ENCODE measurements around the gene ARRB2. TPM values are rescaled to one million over a fixed set of nuclear protein-coding genes. Genes with fewer than 3 reads are reported as not detected.

The ARRB2 gene
- total RNA-seq, 1 donor from 2014 or later = 34.9 TPM

DNA sequence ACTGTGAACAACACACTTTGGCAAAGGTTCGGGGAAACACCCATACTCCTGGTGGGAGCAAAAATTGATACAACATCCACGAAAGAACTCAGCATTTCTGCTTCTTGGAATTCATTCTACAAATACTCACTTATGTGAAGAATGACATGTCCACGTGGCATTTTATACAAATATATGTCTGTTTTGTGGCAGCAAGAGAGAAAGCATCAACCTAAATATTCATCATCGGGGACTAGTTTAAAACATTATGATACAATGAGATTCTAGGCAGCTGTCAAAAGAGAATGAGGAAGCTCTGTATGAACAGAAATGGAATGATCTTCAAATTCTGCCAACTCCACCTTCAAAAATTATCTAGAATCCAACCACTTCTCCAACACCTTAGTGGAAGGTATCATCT lies 43.3 kb upstream of the ARRB2 start:
- peaks cover 4% of the 10 kb centered on the region for H3K27me3 Mint-ChIP-seq (ENCODE audit: low read depth)
- no peak overlapping the region for H3K4me3 Mint-ChIP-seq

GRCh38 chr17:4672055-4672630 lies 38.3 kb upstream of the ARRB2 start:
- Mint-ChIP-seq H3K27ac (no peak overlapping the region), H3K4me3 (no peak overlapping the region), H3K9me3 (no peaks in the 10 kb centered on the region), H3K27me3 (ENCODE audit: low read depth) (no peaks in the 10 kb centered on the region), H3K36me3 (peaks cover 32% of the 10 kb centered on the region), H3K4me1 (no peaks in the 10 kb centered on the region)
- no peak for DNase-seq (ENCODE audit: low spot score in 2 of 2, unreplicated experiment in 2 of 2)
- TF ChIP-seq CTCF (IDR thresholded peaks at IDR 0.05; ENCODE audit: unreplicated experiment) = no peak

More for the DNA sequence above, 43.3 kb upstream of the ARRB2 start:
- Mint-ChIP-seq H3K36me3 (peaks cover 10% of the 10 kb centered on the region), H3K27ac (no peak overlapping the region), H3K4me1 (no peaks in the 10 kb centered on the region), H3K9me3 (no peaks in the 10 kb centered on the region)
- no peak for TF ChIP-seq CTCF (IDR thresholded peaks at IDR 0.05; ENCODE audit: unreplicated experiment)
- DNase-seq (ENCODE audit: low spot score in 2 of 2, unreplicated experiment in 2 of 2) = no peak

- Mint-ChIP-seq H3K27me3 (ENCODE audit: low read depth) (no peaks in the 10 kb centered on the region), H3K27ac (no peak overlapping the region), H3K4me1 (no peaks in the 10 kb centered on the region), H3K4me3 (no peak overlapping the region), H3K36me3 (peaks cover 33% of the 10 kb centered on the region), H3K9me3 (no peaks in the 10 kb centered on the region)
- no peak for DNase-seq (ENCODE audit: low spot score in 2 of 2, unreplicated experiment in 2 of 2)
- no peak for TF ChIP-seq CTCF (IDR thresholded peaks at IDR 0.05; ENCODE audit: unreplicated experiment)
These were observed 37.7 kb upstream of the ARRB2 start for GRCh38 chr17:4672751-4673150.

DNA sequence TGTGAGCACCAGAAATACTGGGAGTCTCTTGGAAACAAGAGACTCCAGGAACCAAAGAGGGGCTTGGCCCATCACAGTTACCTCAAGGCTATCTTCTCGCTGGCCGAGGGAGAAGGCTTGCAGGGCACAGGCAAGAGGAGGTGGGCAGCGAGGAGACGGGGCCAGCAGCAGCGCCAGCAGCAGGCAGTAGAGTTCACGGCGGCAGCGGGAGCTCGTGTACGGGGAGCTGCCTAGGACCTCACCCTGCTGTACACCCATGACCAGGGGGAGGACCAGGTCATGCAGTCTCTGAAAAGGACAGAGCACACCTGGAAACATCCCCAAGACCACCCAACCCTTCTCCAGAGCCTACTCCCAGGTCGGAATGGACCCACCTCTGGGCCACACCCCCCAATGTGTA lies 37.3 kb upstream of the ARRB2 start:
- no peaks in the 10 kb centered on the region for H3K4me1 Mint-ChIP-seq
- no peak overlapping the region for H3K27ac Mint-ChIP-seq
- peaks cover 33% of the 10 kb centered on the region for H3K36me3 Mint-ChIP-seq
- TF ChIP-seq CTCF (IDR thresholded peaks at IDR 0.05; ENCODE audit: unreplicated experiment) = no peak
- no peak overlapping the region for H3K4me3 Mint-ChIP-seq
- H3K9me3 Mint-ChIP-seq = no peaks in the 10 kb centered on the region
- no peaks in the 10 kb centered on the region for H3K27me3 Mint-ChIP-seq (ENCODE audit: low read depth)
- no peak for DNase-seq (ENCODE audit: low spot score in 2 of 2, unreplicated experiment in 2 of 2)

DNA sequence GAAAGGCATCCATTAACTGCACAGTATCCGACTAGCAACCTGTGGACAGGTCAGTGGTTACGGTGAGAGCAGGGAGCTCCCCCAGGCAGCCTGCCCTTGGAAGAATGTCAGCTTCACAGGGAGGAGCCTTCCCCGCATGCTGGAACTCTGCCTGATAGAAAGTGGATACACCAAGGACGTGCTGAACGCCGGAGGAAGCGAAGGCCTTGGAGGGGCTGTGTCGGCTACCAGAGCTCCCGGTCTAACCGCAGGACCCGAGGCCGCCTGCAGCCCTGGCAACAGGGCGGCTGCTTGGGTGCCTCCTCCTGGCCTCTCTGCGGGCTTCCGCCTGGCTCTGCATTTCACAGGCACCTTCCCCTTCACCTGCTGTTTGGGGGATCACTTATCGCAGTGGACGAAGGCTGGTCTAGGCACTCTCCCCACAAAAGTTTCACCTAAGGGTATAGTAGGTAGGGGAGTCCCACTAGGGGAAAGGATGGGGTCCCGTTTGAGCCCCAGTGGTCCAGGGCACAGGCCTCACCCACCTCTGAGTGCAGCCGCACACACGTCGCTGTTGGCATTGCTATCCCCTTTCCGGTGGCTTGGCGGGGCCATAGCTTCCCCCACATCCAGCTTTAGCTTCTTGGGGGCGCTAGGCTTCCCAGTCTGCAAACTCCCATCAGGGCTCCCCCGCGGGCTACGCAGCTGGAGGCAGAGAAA lies 36.3 kb upstream of the ARRB2 start:
- H3K27ac Mint-ChIP-seq = no peak overlapping the region
- H3K4me1 Mint-ChIP-seq = peaks cover under 1% of the 10 kb centered on the region
- peaks cover 35% of the 10 kb centered on the region for H3K36me3 Mint-ChIP-seq
- H3K4me3 Mint-ChIP-seq = no peak overlapping the region
- DNase-seq (ENCODE audit: low spot score in 2 of 2, unreplicated experiment in 2 of 2) = no peak
- no peak for TF ChIP-seq CTCF (IDR thresholded peaks at IDR 0.05; ENCODE audit: unreplicated experiment)
- H3K9me3 Mint-ChIP-seq = no peaks in the 10 kb centered on the region
- no peaks in the 10 kb centered on the region for H3K27me3 Mint-ChIP-seq (ENCODE audit: low read depth)

All from mesothelial cell of epicardium (in vitro differentiated cells).